PC-3 (cell line): Measurements from ENCODE around the gene RMI1.

Experiments
- EZH2 ChIP-seq: fragments of 300-600 bp; sonication (generic); IDR thresholded peaks from one replicate; pipeline ENCODE4 v1.6.1; 2017; ENCODE audit warnings: antibody characterized with exemption, mild to moderate bottlenecking, low read length; ENCODE audit not compliant: unreplicated experiment
- EZH2phosphoT487 ChIP-seq: fragments of 300-600 bp; sonication (generic); IDR thresholded peaks from 2 replicates; pipeline ENCODE4 v1.6.1; 2018; ENCODE audit warnings: mild to moderate bottlenecking, antibody characterized with exemption, low read length, borderline replicate concordance
- TF ChIP-seq, protein P1 (sequence below): fragments of 300-600 bp; sonication (generic); conservative IDR thresholded peaks from 2 replicates; pipeline ENCODE4 v1.5.1; 2017; ENCODE audit warnings: antibody characterized with exemption, low read depth, mild to moderate bottlenecking, low read length

DNA sequence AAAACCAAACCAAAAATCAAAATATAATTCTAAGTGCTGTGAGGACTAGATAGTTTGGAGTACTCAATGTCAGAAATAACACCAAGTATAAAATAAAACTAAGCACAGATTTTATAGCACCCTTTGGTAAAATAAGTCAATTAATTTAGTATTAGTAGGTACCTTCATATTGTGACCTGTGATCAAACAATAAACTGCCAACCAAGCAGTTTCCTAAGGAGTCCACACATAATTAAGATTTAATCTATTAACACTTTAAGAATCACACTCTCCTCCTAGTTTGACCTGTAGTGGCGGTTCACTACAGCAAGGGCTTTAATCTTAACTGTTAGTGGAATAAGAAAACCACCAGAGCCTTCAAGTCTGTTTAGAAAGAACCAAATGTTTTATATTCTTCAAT, 3.4 kb upstream of the RMI1 start:
- TF ChIP-seq EZH2phosphoT487, result no peak
- TF ChIP-seq, protein P1, sequence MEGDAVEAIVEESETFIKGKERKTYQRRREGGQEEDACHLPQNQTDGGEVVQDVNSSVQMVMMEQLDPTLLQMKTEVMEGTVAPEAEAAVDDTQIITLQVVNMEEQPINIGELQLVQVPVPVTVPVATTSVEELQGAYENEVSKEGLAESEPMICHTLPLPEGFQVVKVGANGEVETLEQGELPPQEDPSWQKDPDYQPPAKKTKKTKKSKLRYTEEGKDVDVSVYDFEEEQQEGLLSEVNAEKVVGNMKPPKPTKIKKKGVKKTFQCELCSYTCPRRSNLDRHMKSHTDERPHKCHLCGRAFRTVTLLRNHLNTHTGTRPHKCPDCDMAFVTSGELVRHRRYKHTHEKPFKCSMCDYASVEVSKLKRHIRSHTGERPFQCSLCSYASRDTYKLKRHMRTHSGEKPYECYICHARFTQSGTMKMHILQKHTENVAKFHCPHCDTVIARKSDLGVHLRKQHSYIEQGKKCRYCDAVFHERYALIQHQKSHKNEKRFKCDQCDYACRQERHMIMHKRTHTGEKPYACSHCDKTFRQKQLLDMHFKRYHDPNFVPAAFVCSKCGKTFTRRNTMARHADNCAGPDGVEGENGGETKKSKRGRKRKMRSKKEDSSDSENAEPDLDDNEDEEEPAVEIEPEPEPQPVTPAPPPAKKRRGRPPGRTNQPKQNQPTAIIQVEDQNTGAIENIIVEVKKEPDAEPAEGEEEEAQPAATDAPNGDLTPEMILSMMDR, result no peak
- no peak for TF ChIP-seq EZH2
